ENCODE results near the gene TBCD. TPM values are rescaled to one million over a fixed set of nuclear protein-coding genes. Genes with fewer than 3 reads are reported as not detected.

Gene TBCD
- total RNA-seq, 3 donors from 2014 or later, result 41.3 to 76.0 (median 55.4) TPM

DNA sequence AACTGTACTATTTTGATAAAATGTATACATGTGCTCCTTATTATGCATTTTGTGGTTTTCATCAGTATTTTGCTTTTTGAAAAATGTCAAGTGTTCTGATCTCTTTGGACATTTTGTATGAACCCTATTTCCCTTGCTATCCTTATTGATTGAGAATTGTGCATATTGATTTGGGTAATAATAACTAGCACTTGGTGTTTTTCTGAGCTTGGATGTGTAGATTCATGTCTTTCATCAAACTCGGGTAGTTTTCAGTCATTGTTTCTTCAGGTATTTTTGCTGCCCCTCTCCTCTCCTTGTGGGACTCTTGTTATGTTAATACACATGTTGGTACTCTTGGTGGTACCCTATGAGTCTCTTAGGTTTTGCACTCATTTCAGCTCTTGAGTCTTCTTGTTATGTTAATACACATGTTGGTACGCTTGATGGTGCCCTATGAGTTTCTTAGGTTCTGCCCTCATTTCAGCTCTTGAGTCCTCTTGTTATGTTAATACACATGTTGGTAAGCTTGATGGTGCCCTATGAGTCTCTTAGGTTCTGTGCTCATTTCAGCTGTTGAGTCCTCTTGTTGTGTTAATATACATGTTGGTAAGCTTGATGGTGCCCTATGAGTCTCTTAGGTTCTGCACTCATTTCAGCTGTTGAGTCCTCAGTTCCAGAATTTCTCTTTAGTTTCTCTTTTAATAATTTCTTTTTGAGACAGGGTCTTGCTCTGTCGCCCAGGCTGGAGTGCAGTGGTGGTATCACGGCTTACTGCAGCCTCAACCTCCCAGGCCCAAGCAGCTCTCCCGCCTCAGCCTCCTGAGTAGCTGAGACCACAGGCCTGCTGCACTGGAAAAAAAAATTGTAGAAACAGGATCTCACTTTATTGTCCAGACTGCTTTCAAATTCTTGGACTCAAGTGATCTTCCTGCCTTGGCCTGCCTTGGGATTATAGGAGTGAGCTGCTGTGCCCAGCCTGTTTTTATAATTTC, 68.7 kb downstream of the TBCD start:
- no peak overlapping the region for H3K4me3 ChIP-seq
- DNase-seq, result no peak
- intact Hi-C loops (cut with DNase I, micrococcal nuclease), result no loop called here
- no peak for ATAC-seq
- TF ChIP-seq, protein P1, sequence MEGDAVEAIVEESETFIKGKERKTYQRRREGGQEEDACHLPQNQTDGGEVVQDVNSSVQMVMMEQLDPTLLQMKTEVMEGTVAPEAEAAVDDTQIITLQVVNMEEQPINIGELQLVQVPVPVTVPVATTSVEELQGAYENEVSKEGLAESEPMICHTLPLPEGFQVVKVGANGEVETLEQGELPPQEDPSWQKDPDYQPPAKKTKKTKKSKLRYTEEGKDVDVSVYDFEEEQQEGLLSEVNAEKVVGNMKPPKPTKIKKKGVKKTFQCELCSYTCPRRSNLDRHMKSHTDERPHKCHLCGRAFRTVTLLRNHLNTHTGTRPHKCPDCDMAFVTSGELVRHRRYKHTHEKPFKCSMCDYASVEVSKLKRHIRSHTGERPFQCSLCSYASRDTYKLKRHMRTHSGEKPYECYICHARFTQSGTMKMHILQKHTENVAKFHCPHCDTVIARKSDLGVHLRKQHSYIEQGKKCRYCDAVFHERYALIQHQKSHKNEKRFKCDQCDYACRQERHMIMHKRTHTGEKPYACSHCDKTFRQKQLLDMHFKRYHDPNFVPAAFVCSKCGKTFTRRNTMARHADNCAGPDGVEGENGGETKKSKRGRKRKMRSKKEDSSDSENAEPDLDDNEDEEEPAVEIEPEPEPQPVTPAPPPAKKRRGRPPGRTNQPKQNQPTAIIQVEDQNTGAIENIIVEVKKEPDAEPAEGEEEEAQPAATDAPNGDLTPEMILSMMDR (IDR thresholded peaks at IDR 0.05), result no peak
- H3K9me3 ChIP-seq, result no peaks in the 10 kb centered on the region
- H3K4me1 ChIP-seq (ENCODE audit: low read depth), result peaks cover 3% of the 10 kb centered on the region
- no peaks in the 10 kb centered on the region for H3K36me3 ChIP-seq (ENCODE audit: low read depth)

DNA sequence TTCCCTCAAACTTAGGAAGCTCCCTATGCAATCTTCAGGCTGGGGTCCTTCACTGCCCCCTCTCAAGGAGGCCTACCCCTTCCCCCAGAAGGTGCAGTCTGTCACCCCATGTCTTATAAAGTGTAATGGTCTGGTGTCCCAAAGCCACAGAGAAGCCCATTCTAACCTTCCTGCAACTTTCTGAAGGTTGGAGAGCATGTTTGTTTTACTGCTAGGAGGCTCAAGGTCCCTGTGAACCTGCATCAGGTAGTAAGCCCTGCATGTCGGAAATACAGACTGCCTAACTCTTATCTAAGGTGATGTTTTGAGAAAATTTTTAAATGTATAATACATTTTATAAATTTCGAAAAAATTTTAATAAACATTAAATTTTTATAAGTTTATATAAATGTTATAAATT, 69.7 kb downstream of the TBCD start:
- ATAC-seq, result no peak
- H3K4me3 ChIP-seq, result no peak overlapping the region

DNA sequence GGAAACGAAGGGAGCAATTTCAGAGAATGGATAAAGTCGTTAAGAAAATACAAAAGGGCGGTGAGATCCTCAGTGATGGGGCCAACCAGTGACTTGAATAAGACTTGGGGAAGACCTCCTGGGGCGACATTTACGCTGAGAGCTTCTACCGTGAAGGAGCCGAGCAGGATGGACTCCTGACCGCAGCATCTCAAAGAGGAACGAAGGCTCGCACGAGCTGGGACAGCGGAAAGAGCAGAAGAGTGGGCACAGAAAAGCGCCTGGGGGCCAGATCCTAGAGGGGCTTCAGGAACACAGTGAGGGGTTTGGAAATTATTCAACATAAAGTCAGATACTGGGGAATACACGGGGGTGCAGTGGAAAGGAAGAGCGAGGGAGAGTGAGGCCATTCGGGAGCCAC, 70.4 kb downstream of the TBCD start:
- Histone ChIP-seq H3K4me3 (no peak overlapping the region), H3K9me3 (no peaks in the 10 kb centered on the region), H3K4me1 (ENCODE audit: low read depth) (no peaks in the 10 kb centered on the region), H3K36me3 (ENCODE audit: low read depth) (no peaks in the 10 kb centered on the region)
- peak in 1 of 3 donors; percentile 27 for DNase-seq
- no peak for ATAC-seq
- intact Hi-C loops (cut with DNase I, micrococcal nuclease), result no loop called here
- TF ChIP-seq, protein P1 (IDR thresholded peaks at IDR 0.05), result no peak

More for the DNA sequence above, 69.7 kb downstream of the TBCD start:
- no peak for DNase-seq
- no peaks in the 10 kb centered on the region for H3K36me3 ChIP-seq (ENCODE audit: low read depth)
- intact Hi-C loops (cut with DNase I, micrococcal nuclease), result no loop called here
- H3K4me1 ChIP-seq (ENCODE audit: low read depth), result no peaks in the 10 kb centered on the region
- H3K9me3 ChIP-seq, result no peaks in the 10 kb centered on the region
- TF ChIP-seq, protein P1 (IDR thresholded peaks at IDR 0.05), result no peak

DNA sequence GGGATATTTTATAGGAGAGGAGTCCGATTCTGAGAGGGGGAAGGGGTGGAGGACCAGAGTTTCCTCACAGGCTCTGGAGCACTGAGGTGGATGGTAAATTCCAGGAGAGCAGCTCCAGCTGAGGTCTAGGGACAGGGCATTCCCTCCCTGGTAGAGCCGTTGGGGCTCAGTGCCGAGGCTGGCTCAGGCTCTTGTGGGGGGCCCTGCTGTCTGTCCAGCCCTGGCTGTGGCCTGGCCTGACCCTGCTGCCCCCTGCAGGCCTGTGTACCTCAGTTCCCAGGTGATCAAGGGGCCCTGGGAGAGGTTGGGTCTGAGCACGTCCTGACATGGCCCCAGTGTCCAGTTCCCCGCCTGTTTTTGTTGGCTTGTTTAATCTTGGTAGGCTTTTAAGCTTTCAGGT, 71.1 kb downstream of the TBCD start:
- Histone ChIP-seq H3K4me1 (ENCODE audit: low read depth) (no peaks in the 10 kb centered on the region), H3K36me3 (ENCODE audit: low read depth) (no peaks in the 10 kb centered on the region), H3K4me3 (no peak overlapping the region), H3K9me3 (no peaks in the 10 kb centered on the region)
- TF ChIP-seq, protein P1 (IDR thresholded peaks at IDR 0.05), result no peak
- ATAC-seq, result peak; percentile 29
- peak in 1 of 3 donors; percentile 31 for DNase-seq
- intact Hi-C loops (cut with DNase I, micrococcal nuclease), result no loop called here

DNA sequence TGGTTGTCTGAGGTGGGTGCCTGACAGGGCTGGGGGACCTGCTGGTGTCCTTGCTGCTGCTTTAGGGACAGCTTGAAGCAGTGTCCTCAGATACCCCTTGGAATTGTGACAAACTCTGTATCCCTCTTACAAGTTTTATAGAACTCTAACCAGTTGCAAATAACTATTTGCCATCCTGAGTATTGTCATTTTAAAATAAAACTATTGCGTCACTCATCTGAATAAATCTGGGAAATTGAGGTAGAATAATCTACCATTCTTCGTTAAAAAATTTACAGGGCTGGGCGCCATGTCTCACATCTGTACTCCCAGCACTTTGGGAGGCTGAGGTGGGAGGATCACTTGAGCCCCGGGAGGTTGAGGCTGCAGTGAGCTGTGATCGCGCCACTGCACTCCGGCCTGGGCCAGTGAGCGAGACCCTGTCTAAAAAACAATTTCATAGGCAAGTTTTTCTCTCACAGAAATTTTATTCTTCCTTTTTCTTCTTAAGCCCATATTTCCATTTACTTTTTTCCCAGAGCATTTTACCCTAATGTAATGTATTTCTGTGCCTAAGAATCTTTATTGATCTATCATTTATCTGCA, 73.8 kb downstream of the TBCD start:
- Histone ChIP-seq H3K4me1 (ENCODE audit: low read depth) (no peaks in the 10 kb centered on the region), H3K9me3 (no peaks in the 10 kb centered on the region), H3K4me3 (no peak overlapping the region), H3K36me3 (ENCODE audit: low read depth) (no peaks in the 10 kb centered on the region)
- no peak for ATAC-seq
- DNase-seq, result no peak
- intact Hi-C loops (cut with DNase I, micrococcal nuclease), result no loop called here
- TF ChIP-seq, protein P1 (IDR thresholded peaks at IDR 0.05), result no peak

Data from mucosa of descending colon (tissue), 3 donors.